Testis (tissue), 2 donors: ENCODE results near the gene OVAAL.

Experiments
- CTCF ChIP-seq, 3 experiments: fragments of 450-650 bp in 2 of 3; fragments of 200-600 bp in 1 of 3; sonication (generic) in 1 of 3; IDR thresholded peaks; one replicate each; pipeline ENCODE4 v1.5.1; 2016 to 2019; ENCODE audit warnings: antibody characterized with exemption in 3 of 3, mild to moderate bottlenecking in 2 of 3, moderate library complexity in 1 of 3
- POLR2A ChIP-seq: fragments of 450-650 bp; IDR thresholded peaks from one replicate; pipeline ENCODE4 v1.6.1; 2017; ENCODE audit warnings: antibody characterized with exemption, mild to moderate bottlenecking, moderate library complexity

GRCh38 chr1:180563026-180563827 lies 4.5 kb downstream of the OVAAL start:
- no peak for TF ChIP-seq CTCF (IDR thresholded peaks at IDR 0.05)
- TF ChIP-seq POLR2A: no peak
